Omental fat pad (tissue), 4 donors: Measurements from ENCODE around the gene INTS11. TPM values are rescaled to one million over a fixed set of nuclear protein-coding genes. Genes with fewer than 3 reads are reported as not detected.

ENCODE experiments used
- ATAC-seq: fragments of 150-250 bp; one replicate; pipeline ENCODE4 v1.9.1; 2016; ENCODE audit warnings: mild to moderate bottlenecking, moderate library complexity; ENCODE audit not compliant: low FRiP score
- DNase-seq: peaks from one replicate; pipeline ENCODE4 v3.0.0-alpha.2; 2019; ENCODE audit warnings: low spot score
- CTCF ChIP-seq, 3 donors: fragments of 450-650 bp; IDR thresholded peaks; one replicate each; pipeline ENCODE4 v1.5.1; 2016 to 2017; ENCODE audit warnings: antibody characterized with exemption in 3 of 3, mild to moderate bottlenecking in 3 of 3, moderate library complexity in 2 of 3
- total RNA-seq, 4 donors: library from RNA; depleted of rRNA; stranded (reverse); fragments of >200 nt; gene quantifications; one replicate each; pipeline ENCODE4 v1.1.0, GENCODE V29; 2016

Gene INTS11
- total RNA-seq, 4 donors from 2014 or later, result 71.9 to 103 (median 86.2) TPM

DNA sequence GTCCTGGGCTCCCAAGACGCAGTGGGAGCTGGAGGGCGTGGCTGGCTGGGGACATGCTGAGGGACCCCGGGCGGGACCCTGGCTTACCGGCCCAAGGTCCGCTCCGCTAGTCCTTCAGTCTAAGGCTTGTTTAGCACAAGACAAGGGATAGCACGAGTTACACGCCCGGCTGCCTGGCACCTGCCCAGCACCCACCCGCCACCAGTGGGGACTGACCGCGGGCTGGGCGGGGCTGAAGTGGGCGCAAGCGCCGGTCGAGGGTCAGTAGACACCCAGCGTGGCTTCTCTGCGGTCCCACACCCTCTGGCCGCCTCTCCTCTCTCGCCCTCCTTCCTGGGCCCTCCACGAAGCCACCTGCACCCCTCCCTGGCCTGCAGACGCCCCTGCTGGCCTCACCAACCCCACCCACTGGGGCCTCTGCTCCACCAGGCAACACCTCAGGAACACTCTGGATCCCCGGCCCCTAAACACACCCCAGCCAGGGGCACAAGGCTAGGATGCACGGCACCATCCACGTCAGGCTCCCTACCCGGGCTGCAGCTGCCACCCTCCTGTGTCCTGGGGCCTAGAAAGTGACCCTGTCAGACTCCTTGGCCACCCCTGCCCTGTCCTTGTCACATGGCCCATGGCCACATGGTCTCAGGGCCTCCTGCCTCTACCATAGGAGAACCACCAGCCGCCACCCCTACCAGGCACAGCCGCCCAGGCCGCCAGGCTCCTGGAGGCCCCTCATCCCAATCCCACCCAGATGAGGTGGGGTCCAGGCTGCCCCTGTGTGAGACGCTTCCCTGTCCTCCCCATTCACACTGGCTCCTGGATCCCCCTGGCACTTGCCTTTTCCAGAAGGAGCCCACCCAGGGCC is 12.7 kb upstream of the INTS11 start:
- DNase-seq, result no peak
- TF ChIP-seq CTCF (IDR thresholded peaks at IDR 0.05), result no peak
- no peak for ATAC-seq

DNA sequence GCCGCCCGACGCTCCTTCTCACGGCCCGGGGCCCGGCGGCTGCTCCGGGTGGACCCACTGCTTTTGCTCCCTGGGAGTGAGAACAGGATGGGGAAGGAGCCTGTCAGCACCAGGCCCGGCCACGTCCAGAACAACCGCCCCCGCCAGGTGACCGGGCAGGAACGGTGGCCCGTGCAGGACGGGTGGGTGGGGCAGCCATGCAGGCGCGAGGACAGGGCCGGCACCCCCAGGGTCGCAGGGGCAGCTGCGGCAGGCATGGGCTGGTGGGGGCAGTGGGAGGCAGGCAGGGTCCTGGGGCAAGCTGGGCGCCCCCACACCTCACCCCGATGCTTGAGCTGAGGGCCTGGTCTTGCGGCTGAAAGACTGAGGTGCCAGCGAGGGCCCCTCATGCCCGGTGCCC is 12.0 kb upstream of the INTS11 start:
- ATAC-seq, result no peak
- DNase-seq, result no peak
- TF ChIP-seq CTCF (IDR thresholded peaks at IDR 0.05), result no peak

GRCh38 chr1:1335792-1336248 is 11.4 kb upstream of the INTS11 start:
- no peak for ATAC-seq
- TF ChIP-seq CTCF (IDR thresholded peaks at IDR 0.05), result no peak
- DNase-seq, result no peak

DNA sequence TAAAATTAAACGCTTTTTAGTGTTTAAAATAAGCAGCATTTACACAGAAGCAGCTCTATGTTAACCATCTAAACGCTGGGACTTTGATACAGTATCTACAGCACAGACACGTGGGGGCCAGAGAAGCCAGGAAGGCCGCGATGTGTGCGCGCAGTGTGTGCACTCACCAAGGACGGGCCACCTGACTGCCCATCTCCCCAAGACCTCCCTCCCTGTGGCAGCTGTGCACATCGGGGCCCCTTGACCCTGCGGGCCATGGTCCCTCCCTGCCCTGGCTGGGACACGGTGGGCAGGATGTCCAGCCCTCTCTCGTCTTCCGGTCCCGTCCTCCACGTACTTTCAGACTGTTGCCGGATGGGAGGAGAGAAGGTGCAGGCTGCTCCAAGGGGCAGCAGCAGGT is 10.8 kb upstream of the INTS11 start:
- DNase-seq, result no peak
- TF ChIP-seq CTCF (IDR thresholded peaks at IDR 0.05), result no peak
- no peak for ATAC-seq

DNA sequence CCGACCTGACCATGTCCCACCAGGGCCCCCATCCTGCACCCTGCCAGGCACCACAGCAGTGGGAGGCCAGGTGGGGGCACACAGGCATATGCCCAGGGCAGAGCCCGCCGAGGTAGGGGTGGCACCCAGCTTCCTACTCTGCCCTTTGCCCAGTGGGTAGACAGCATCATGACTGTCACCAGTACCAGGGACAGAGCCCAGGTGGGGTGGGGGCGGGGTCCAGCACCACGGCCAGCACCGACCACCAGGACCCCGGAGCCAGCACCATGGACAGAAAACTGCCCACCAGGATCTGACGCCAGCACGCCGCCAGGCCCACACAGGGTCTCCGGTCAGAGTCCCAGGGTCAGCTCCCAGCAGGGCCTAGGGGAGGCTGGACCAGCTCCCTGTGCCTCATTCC is 10.4 kb upstream of the INTS11 start:
- no peak for TF ChIP-seq CTCF (IDR thresholded peaks at IDR 0.05)
- DNase-seq (no peak), ATAC-seq (no peak)

DNA sequence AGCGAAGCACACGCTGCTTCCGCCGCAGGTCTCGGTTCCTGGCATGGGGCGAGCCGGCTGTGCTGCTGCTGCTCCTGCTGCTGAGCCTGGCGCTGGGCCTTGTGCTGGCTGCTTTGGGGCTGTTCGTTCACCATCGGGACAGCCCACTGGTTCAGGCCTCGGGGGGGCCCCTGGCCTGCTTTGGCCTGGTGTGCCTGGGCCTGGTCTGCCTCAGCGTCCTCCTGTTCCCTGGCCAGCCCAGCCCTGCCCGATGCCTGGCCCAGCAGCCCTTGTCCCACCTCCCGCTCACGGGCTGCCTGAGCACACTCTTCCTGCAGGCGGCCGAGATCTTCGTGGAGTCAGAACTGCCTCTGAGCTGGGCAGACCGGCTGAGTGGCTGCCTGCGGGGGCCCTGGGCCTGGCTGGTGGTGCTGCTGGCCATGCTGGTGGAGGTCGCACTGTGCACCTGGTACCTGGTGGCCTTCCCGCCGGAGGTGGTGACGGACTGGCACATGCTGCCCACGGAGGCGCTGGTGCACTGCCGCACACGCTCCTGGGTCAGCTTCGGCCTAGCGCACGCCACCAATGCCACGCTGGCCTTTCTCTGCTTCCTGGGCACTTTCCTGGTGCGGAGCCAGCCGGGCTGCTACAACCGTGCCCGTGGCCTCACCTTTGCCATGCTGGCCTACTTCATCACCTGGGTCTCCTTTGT is 9.2 kb upstream of the INTS11 start:
- no peak for TF ChIP-seq CTCF (IDR thresholded peaks at IDR 0.05)
- ATAC-seq, result no peak
- DNase-seq, result no peak
